D721Med (cell line): ENCODE results near the gene OS9.

Experiments used
- DNase-seq: peaks from one replicate; pipeline ENCODE4 v3.0.0; 2011; ENCODE audit warnings: low spot score; ENCODE audit not compliant: insufficient read length
- FAIRE-seq: peaks from 2 replicates; lab custom pipeline; 2011; peaks lifted over from hg19 to GRCh38; lab: Jason Lieb, UNC
- TF ChIP-seq, protein P1 (sequence below): IDR thresholded peaks from 2 replicates; pipeline ENCODE4 v1.5.1; 2012; ENCODE audit warnings: mild to moderate bottlenecking, control low read depth; ENCODE audit not compliant: insufficient read depth; ENCODE audit errors: missing control alignments

OS9 gene

DNA sequence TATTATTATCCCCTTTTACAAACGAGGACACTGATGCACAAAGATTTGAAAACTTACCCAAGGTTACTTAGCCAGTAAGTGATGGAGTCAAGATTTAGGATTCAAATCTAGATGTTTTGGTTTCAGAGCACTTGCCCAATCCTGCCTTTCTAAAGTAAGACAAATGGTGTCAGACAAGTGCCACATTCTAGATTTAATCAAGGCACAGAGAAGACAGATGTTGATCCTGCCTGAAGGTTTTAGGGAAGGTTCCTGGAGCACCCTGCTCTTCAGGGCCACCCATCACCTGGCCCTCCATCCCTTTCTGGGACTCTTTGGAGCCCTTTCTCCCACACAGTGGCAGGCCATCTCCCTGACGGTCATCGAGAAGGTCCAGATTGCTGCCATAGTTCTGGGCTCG, 63.8 kb downstream of the OS9 start:
- no peak for DNase-seq
- no peak for FAIRE-seq
- TF ChIP-seq, protein P1, sequence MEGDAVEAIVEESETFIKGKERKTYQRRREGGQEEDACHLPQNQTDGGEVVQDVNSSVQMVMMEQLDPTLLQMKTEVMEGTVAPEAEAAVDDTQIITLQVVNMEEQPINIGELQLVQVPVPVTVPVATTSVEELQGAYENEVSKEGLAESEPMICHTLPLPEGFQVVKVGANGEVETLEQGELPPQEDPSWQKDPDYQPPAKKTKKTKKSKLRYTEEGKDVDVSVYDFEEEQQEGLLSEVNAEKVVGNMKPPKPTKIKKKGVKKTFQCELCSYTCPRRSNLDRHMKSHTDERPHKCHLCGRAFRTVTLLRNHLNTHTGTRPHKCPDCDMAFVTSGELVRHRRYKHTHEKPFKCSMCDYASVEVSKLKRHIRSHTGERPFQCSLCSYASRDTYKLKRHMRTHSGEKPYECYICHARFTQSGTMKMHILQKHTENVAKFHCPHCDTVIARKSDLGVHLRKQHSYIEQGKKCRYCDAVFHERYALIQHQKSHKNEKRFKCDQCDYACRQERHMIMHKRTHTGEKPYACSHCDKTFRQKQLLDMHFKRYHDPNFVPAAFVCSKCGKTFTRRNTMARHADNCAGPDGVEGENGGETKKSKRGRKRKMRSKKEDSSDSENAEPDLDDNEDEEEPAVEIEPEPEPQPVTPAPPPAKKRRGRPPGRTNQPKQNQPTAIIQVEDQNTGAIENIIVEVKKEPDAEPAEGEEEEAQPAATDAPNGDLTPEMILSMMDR = no peak

DNA sequence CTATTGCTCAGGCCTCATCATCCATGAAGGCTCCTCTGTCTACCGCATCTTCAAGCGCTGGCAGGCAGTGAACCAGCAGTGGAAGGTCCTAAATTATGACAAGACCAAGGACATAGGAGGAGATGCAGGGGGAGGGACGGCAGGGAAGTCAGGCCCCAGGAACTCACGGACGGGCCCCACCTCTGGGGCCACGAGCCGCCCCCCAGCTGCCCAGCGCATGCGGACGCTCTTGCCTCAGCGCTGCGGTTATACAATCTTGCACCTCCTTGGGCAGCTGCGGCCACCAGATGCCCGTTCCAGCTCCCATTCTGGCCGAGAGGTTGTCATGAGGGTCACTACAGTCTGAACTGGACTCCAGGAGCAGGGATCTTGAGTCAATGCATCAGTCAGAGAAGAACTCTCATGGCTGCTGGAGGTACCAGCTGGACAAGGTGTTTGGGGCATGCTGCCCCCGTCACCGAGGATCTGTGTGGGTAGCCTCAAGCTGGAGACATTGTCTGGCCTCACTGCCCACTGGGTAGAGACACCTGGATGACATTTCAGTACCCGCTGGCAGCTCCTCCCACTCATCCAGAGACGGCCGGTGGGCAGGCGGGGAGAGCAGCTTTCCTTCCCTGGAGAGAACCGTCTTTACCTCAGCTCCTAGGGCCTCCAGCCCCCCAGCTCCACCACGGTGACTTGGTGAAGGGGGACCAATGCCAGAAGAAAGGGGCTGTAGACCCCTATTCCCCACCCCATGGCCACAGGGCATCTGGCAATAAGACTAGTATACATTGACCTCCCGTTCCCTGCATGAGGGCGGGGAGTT, 64.8 kb downstream of the OS9 start:
- no peak for FAIRE-seq
- DNase-seq = no peak
- TF ChIP-seq, protein P1 = no peak

DNA sequence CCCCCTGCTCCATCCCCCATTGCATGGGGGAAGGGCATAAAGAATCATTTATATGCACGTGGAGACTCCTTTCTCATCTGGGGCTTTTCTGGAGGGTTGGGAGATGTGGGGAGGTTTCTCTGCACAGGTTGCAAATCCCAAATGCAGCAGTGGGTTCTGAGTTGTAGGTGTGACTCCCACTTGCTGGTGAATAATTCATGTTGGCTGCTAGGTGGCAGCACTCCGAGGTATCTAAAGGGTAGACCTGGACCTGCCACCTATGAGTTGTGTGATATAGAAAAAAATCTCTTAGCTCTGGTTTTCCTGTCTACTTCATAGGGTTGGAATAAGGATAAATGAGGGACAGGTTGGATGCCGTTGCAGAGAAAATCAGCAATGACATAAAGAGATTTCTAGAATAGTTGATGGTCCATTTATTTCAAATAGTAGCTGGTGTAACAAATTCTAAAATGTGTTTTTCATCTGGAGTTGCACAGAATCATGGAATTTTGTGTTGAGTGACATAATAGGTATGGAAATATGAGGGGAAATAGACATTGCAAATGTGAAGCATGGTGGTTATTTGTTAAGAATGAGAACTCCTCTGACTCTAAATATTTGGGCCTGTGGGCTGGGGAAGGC, 65.5 kb downstream of the OS9 start:
- peak; percentile 53 for FAIRE-seq
- TF ChIP-seq, protein P1 = peak; percentile 61
- DNase-seq = no peak

DNA sequence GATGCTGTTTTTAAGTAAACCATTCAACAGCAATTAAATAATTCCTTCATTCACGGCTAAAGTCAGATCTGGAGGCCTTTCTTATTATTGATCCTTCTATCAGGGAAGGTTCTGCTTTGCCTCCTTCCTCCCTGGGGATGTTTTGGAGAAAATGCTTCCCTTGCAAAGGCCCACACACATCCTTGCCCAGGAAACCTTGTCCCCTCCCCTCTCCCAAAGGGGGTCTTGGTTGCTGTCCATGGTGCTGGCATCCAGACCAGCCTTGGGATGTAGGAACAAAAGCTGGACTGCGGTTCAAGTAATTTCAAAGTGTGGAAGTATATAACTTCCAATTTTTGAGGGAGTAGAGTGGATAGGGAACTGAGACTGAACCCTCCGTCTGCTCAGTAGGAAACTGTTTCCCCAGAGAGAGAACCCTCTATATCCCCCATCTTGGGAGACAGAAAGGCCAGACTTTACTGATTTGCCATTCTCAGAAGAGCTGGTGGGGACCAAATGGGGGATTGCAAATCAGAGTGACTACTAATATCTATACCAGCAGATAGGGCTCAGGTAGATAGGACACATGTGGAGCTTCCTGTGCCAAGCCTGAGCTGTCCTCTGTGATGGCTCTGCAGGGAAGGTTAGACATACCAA, 66.5 kb downstream of the OS9 start:
- FAIRE-seq (no peak), DNase-seq (no peak)
- TF ChIP-seq, protein P1 = no peak

DNA sequence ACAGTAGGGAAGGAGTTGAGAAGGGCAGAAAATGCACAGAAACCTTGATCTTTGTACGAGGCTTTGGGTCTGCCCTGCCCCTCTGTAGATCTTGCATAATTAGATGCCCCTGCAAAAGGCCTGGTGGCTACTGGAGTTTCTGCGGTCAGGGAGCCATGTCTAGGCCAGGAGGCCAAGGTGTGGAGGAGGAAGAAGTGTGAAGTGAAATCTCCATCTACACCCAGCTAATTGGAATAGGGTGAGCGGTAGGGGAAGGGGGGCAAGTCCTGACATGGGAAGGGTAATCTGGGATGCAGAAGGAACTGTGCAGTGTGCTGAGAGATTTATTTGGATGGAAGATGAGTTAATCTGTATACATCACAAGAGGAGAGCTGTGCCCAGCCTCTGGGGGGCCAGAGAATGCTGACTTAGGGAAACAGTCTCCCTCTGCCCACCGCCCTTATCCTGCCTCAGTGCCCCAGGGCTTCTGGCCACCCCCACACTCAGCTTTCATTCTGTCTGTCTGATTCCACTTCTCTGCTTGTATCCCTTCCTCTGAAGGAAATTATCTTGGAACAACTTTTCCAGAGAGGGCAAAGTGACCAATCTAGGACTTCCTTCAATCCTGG, 67.6 kb downstream of the OS9 start:
- FAIRE-seq (no peak), DNase-seq (no peak)

DNA sequence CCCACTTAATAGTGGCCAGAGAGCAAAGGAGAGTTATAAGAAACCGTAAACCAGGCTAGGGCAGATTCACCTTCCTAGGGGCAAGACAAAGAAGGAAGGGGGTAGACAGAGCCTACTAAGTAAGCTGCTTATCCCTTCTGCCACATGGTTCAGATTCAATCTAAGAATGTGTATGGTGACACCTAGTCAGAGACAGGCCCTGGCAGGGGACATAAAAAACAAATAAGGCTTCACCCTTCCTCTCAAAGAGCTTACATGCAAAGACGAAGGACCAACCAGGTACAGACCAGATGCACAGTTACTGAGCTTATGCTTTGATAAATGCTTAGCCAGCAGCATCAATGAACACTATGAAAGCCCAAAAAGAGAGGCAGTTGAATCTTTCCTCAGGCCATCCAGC, 68.5 kb downstream of the OS9 start:
- DNase-seq (peak; percentile 56), FAIRE-seq (peak; percentile 92)
- TF ChIP-seq, protein P1 = no peak

More for the DNA sequence above, 67.6 kb downstream of the OS9 start:
- TF ChIP-seq, protein P1 = no peak
